ENCODE data around the gene PRKN. TPM values are rescaled to one million over a fixed set of nuclear protein-coding genes. Genes with fewer than 3 reads are reported as not detected.

PRKN gene
- total RNA-seq, 1 experiment from 2014 or later, result 2.0 TPM

GRCh38 chr6:162726947-162727321 lies 632 bp downstream of the PRKN start:
- Histone ChIP-seq H3K9ac (ENCODE audit: extremely low read depth, insufficient read length, low read length) (no peak overlapping the region), H3K23me2 (ENCODE audit: insufficient read length, low read depth, low read length, poor library complexity, severe bottlenecking) (no peaks in the 10 kb centered on the region), H3K79me1 (ENCODE audit: insufficient read depth, low read depth, low read length, poor library complexity, severe bottlenecking) (no peaks in the 10 kb centered on the region), H3K27me3 (ENCODE audit: insufficient read depth, low read length) (no peaks in the 10 kb centered on the region), H4K5ac (ENCODE audit: insufficient read length, low read depth, low read length) (no peak overlapping the region), H3K23ac (ENCODE audit: insufficient read length, low read depth, low read length) (no peak overlapping the region), H3K4me1 (ENCODE audit: insufficient read depth, low read length) (peaks cover 3% of the 10 kb centered on the region; the same call in 1 of the 2 replicates), H4K91ac (ENCODE audit: insufficient read length, low read depth, low read length) (no peak overlapping the region), H3K27ac (ENCODE audit: insufficient read length, low read depth, low read length) (no peak overlapping the region), H2BK5ac (ENCODE audit: insufficient read length, low read length) (no peak overlapping the region), H3K79me2 (ENCODE audit: insufficient read depth, low read length) (no peaks in the 10 kb centered on the region), H2BK20ac (ENCODE audit: low read depth, low read length, poor library complexity, severe bottlenecking) (no peak overlapping the region), H3K4ac (ENCODE audit: low read depth, low read length) (no peak overlapping the region), H3K9me3 (ENCODE audit: control insufficient read depth, low read depth, low read length) (no peaks in the 10 kb centered on the region), H2BK15ac (ENCODE audit: low read depth, low read length) (no peak overlapping the region), H3K56ac (ENCODE audit: insufficient read length, low read depth, low read length) (no peak overlapping the region), H2BK120ac (ENCODE audit: low read depth, low read length, poor library complexity, severe bottlenecking) (no peak overlapping the region), H3T11ph (ENCODE audit: low read length) (no peak overlapping the region), H3K14ac (ENCODE audit: insufficient read depth, low read length) (peak overlapping the region; percentile 80; the same call in 1 of the 2 replicates), H3K18ac (ENCODE audit: insufficient read length, low read depth, low read length) (peak overlapping the region; percentile 90), H2AK5ac (ENCODE audit: insufficient read length, low read length) (no peak overlapping the region), H2BK12ac (ENCODE audit: insufficient read length, low read depth, low read length) (no peak overlapping the region), H2AFZ (ENCODE audit: low read length) (peak overlapping the region; percentile 36), H4K8ac (replicated peaks; ENCODE audit: insufficient read length, low read depth, low read length) (no peak overlapping the region), H3K4me2 (ENCODE audit: insufficient read depth, insufficient read length, low read length) (peak overlapping the region; percentile 62), H4K20me1 (ENCODE audit: control insufficient read depth, insufficient read depth, insufficient read length) (no peaks in the 10 kb centered on the region)
- WGBS (ENCODE audit: extremely low coverage, insufficient read length, low lambda C conversion rate), result no CpG with 5 or more reads among the region's 13 CpGs
- Mint-ChIP-seq H3K4me3 (peak overlapping the region; percentile 86 to 94), H3K4me1 (peaks cover 19 to 23% of the 10 kb centered on the region in 2 experiments), H3K27ac (peak overlapping the region in 2 of 3 experiments; percentile 69 to 96; a peak in 3 of 7 replicates), H3K27me3 (ENCODE audit: low read depth) (peaks cover 4% of the 10 kb centered on the region), H3K9me3 (no peaks in the 10 kb centered on the region), H3K36me3 (ENCODE audit: insufficient read depth in 1 of 3, low read depth in 3 of 3) (no peaks in the 10 kb centered on the region)
- TF ChIP-seq CTCF (conservative IDR thresholded peaks at IDR 0.05), result no peak
- no peak for DNase-seq
